NK-92 (cell line): Measurements from ENCODE around the gene TMEM139.

ENCODE experiments used
- DNase-seq: peaks from one replicate; lab custom pipeline; 2025; ENCODE audit not compliant: unreplicated experiment; lab: John Stamatoyannopoulos, UW

Gene TMEM139

DNA sequence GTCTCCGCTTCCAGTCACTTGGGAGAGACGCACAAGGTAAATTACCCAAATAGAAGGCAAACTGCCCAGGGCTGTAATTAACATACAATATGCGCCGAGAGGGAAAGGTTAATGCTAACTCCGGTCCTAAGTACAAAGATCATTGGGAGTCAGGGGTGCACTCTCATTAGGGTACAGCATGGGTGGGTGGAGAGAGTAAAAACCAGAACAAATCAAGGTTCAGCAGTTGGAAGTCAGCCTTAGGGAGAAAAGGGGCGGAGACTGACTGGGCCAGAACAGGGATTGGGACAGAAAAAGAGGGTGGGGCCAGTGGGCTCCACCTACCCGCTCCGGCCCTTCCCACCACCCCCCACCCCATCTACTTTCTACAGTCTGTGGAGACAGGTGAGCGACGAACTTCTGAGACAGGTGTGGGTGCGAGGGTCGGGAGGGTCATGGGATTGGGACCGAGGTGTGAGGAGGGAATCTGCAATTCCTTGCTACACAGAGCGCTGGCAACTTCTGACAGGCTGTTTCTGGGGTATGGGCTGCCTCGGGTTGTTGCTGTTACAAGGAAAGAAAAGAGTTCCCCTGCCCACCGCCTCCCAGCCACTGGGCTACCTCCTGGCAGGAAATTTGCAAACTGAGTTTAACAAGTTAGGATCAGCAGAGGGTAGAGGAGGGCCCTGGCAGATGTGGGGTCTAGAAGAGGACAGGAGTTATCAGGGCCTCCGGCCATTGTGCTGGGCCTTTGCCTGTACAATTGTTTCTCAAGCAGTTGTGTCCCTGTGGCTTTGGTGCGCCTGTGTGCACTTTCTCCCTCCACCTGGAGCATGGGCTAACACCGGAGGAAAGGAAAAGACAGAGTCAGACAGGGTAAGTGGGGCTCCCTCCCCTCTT is at the start of gene TMEM139:
TSS of gene TMEM139 (plus strand) at position 368 of the 879 bp plus-strand sequence. CDS start 1,000 bp downstream, outside the sequence.
- DNase-seq, result no peak

DNA sequence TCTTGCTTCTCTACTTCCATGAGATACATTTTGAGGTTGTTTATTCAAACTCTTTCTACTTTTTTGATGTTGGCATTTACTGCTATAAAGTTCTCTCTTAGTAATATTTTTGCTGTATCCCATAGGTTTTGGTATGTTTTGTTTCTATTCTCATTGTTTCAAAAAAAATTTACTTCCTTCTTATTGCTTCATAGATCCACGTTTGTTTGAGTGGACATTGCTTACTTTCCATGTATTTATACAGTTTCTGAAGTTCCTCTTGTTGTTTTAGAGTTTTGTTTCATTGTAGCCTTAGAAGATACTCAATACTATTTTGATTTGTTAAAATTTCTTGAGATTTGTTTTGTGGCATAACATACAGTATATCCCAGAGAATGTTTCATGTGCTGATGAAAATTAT is 49.2 kb upstream of the TMEM139 start:
- no peak for DNase-seq

GRCh38 chr7:143236408-143236990 is 48.3 kb upstream of the TMEM139 start:
- DNase-seq, result no peak

- DNase-seq, result no peak
These were observed 47.4 kb upstream of the TMEM139 start for GRCh38 chr7:143237366-143237765.

GRCh38 chr7:143238289-143238980 is 46.3 kb upstream of the TMEM139 start:
- DNase-seq, result no peak

DNA sequence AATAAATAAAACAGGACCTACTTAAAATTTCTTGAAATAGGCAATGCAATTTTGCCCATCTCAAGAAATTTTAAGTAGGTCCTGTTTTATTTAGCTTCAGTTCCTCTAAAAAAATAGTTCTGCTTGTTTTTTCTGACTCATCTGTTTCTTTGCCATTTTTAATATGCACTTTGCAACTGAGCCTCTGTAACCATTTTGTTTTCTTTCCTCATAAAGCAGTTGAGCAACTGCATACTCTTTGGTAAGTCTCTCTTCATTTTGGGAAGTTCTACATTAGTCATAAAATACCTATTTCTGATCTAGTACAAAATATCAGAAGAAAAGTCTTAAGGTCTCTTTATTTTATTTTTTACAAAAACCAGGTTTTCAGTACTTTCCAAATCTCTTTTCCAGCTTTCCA is 44.9 kb upstream of the TMEM139 start:
- no peak for DNase-seq

- DNase-seq, result no peak
These were observed 44.2 kb upstream of the TMEM139 start for GRCh38 chr7:143240291-143241168.

- no peak for DNase-seq
These were observed 42.5 kb upstream of the TMEM139 start for GRCh38 chr7:143242306-143242705.

- DNase-seq, result no peak
These were observed 41.6 kb upstream of the TMEM139 start for GRCh38 chr7:143243111-143243510.

- DNase-seq, result no peak
These were observed 41.1 kb upstream of the TMEM139 start for GRCh38 chr7:143243614-143244013.

DNA sequence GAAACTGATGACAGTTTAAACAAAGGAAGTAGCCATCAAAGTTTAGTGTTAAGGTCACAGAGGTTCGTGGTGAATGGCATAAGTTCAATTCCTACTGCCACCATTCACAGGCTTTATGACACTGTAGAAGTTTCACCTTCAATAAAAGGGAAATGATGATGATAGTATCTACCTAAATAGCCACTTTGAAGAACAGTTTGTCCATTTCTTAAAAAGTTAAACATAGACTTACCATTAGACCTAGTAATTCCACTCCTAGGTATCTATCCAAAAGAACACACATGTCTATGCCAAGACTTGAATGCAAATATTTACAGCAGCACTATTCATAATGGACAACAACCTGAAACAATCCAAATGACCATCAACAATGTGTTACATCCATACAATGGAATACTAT is 40.4 kb upstream of the TMEM139 start:
- no peak for DNase-seq

- DNase-seq, result no peak
These were observed 39.6 kb upstream of the TMEM139 start for GRCh38 chr7:143245123-143245522.

GRCh38 chr7:143247372-143247771 is 37.4 kb upstream of the TMEM139 start:
- DNase-seq, result no peak

GRCh38 chr7:143248761-143249354 is 35.9 kb upstream of the TMEM139 start:
- DNase-seq, result no peak

DNA sequence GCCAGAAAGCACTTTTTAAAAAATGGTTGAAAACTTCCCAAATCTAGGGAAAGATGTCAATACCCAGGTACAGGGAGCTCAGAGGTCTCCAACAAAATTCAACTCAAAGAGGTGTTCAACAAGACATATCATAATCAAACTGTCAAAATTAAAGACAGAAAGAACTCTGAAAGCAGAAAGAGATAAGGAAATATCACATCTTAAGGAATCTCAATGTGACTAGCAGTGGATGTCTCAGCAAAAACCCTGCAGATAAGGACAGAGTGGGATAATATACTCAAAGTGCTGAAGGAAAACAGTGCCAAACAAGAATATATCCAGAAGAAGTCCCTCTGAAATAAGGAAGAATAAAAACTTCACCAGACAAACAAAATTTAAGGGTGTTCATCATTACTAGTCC is 34.6 kb upstream of the TMEM139 start:
- no peak for DNase-seq

DNA sequence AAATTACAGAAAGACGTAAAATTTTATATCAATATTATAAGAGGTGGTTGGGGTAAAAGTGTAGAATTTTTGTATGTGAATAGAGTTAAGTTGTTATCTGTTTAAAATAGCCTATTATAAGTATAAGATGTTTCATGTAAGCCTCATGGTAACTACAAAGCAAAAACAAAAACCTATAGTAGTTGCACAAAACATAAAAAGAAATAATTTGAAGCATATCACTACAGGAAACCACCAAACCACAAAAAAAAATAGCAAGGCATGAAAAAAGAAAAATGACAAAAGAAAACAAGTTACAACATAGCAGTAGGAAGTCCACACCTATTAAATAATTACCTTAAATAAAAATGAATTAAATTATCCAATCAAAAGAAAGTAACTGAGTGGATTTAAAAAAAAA is 33.9 kb upstream of the TMEM139 start:
- DNase-seq, result no peak

GRCh38 chr7:143252006-143252405 is 32.8 kb upstream of the TMEM139 start:
- no peak for DNase-seq

- DNase-seq, result no peak
These were observed 29.2 kb upstream of the TMEM139 start for GRCh38 chr7:143255564-143255963.

DNA sequence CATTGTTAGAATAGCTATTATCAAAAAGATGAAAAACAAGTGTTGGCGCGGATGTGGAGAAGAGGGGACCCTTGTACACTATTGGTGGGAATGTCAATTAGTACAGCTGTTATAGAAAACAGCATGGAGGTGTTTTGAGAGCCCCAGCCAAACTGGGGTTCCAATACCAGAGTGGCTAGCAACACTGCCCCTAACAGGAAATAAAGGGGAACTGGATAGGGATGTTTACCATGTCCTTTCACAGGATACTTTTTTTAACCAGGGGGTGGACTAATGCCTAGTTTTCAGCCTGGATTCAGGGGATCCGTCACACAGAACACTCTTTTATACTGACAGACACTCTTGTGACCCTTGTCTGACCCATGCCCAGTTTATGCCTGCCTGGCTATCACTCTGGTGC is 28.4 kb upstream of the TMEM139 start:
- no peak for DNase-seq

DNA sequence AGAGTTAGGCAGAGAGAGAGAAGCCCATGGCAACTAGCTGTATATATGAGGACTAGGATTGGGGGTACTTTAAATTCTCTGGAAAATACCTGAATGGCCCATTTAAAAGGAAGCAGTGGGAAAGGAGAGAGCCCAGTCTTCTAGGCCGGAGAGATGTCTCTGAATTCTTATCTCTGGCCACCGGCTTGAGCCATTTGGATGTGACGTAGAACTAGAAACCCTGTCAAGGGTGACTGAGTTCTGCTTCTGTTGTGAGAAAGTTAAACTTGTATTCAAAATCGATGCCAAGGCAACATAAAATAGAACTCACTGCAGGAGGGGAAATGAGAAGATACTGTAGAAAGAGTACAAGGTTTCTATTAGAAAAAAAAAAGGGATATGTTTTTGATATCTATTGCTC is 27.8 kb upstream of the TMEM139 start:
- no peak for DNase-seq

DNA sequence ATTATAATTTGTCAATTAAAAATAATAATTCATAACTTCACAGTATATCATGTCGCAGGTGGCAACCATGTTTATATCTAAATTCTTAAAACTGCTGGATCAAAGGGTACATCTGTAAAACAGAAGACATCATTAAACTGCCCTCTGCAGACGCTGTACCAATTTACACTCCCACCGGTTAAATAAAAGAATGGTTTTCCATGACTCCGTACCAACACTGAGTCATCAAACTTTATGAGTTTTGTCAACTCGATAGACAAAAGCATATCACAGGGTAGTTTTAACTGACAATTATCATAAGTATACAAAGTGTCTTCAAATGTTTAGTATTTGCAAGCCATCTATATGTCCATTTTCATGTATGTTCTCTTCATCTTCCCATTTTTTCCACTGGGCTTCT is 27.3 kb upstream of the TMEM139 start:
- no peak for DNase-seq
